NOMO-1 (cell line): Measurements from ENCODE around the gene ZDHHC14.
"Not testable (repeated sequence)": the region's sequence is repeated elsewhere in the genome, so short reads cannot be mapped to it uniquely, and the experiment has no call there.

Experiments used
- DNase-seq, 2 experiments: peaks; one replicate each; lab custom pipeline; 2025; ENCODE audit not compliant: unreplicated experiment in 2 of 2; lab: John Stamatoyannopoulos, UW

ZDHHC14 gene

GRCh38 chr6:157402996-157403685 lies 22.2 kb downstream of the ZDHHC14 start:
- no peak for DNase-seq

GRCh38 chr6:157403686-157404051 lies 22.7 kb downstream of the ZDHHC14 start:
- DNase-seq = no peak

- DNase-seq = no peak
Observed at GRCh38 chr6:157405986-157406385, 25.0 kb downstream of the ZDHHC14 start.

DNA sequence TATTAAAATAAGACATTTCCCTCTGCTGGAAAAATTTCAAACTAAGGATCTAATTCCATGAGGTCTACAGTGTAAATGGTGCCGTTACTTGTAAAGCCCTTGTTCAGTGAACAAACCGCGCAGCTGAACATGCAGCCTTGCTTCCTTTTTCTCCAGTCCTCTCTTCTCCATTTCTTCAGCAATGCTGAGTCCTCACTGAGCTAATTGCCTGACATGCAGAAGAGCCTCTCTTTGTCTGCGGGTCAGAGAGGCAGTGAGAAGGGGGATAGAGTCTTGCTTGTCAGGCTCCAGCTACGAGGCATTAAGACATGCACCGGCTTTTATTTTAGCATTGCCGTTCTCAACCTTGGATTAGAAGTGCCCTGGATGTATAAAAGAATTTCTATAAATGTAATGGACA lies 25.7 kb downstream of the ZDHHC14 start:
- peak; percentile 4 to 28 for DNase-seq

DNA sequence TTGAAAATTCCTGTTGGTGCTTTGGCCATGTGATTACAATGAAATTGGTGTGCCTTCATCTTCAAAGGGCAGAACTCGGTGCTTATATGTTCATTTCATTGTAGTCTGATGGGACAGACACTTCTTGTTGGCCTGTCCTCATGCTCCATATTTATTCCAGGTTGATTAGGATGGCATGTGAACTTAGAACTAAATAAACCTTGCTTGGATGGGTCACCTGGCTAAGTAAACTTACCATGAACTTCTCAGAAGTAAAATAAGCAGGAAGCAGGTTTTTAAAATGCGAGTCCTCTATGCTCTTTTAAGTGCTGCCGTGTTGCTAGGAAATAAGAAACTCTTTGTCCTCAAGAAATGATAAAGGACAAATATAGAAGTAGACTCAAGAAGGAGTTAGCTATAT lies 26.7 kb downstream of the ZDHHC14 start:
- DNase-seq = no peak

GRCh38 chr6:157408427-157408826 lies 27.4 kb downstream of the ZDHHC14 start:
- DNase-seq = not testable (repeated sequence)

GRCh38 chr6:157410045-157410444 lies 29.1 kb downstream of the ZDHHC14 start:
- DNase-seq = no peak

GRCh38 chr6:157411368-157411767 lies 30.4 kb downstream of the ZDHHC14 start:
- no peak for DNase-seq

GRCh38 chr6:157412791-157413190 lies 31.8 kb downstream of the ZDHHC14 start:
- no peak for DNase-seq

- DNase-seq = no peak
Observed at GRCh38 chr6:157420497-157420896, 39.5 kb downstream of the ZDHHC14 start.

- DNase-seq = no peak
Observed at GRCh38 chr6:157424491-157425020, 43.6 kb downstream of the ZDHHC14 start.

DNA sequence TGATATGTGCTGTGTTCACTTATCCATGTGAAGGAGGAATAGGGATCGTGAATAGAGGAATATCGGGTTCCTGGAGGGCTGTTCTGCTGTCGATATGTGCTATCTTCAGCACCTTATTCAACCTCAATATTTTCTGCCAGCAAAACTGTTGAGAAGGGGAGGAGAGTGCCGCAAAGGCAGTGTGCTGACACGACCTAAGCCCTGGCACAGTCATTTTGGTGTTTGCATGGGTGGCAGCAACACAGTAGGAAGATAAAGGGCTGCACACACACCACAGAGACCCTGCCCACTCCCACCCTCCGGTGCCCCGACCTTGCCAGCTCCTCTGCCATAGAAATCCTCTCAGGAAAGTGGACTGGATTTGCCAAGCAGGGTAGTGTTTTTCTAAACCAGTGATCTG lies 47.0 kb downstream of the ZDHHC14 start:
- no peak for DNase-seq

DNA sequence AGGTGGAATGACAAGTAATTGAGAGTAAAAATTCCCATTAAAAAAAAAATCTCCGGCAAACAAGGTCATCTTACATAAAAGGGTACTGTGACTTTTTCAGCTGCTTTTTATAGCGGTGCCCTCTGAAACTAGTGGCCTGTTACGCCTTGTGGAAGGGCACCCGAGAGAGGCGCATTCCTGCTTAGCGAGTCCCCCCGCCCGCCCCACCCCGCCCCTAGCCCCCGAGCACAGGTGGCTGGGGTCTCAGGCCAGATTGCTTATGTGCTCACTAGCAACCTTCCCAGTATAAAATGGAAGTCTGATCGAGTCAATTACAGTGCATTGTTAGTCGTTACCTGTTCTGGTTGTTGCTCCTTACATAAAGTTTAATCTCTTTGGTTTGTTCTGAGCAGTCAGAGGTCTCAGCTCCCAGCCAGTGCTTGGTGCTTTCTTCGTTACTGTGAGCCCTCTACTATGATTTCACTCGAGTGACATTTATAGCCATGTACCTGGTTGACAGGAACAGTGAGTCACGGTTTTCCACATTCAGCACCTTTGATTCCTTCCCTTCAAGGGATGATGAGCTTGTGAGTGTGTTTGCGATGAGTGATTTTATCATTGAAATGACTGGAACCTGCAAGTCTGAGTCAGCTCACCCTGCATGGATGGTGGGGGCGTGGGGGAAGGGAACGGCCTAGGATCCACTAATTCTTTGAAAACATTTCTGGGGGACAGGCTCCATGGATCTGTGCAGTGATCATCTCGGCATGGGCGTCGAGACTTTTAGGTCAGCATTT lies 47.6 kb downstream of the ZDHHC14 start:
- DNase-seq = no peak

DNA sequence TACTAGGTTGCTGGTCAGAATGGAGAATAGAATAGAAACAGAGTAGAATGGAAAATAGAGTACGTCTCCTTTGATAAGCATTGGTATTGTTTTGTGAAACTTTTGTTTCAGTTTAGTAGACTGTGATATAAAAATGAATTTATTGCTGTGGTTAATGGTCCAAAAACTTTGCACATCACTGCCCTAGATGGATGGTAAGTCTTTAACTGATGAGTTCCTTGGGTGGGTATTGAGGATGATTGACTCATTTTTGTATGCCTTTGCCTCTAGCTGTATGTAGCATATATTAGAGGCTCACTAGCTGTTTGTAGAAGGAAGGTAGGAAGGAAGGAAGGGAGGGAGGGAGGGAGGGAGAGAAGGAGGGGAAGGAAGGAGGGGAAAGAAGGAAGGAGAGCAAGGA lies 48.3 kb downstream of the ZDHHC14 start:
- DNase-seq = no peak

DNA sequence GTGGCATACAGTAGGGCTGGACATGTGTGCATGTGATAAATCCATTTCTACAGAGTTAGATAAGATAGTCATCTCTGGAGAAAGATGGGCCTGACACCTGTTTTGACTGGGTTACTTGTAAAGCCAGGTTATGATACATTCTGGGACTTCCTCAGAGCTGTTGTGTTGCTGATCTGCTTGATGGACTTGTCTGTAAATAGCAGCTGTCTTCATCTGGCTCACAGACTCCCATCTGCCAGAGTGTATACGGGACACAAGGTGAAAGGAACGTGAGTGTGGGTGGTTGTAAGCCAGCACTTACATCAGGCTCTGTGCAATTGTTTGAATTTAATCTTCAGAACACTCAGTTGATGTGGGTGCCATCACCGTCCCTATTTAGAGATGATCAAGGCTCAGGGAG lies 49.8 kb downstream of the ZDHHC14 start:
- DNase-seq = no peak

DNA sequence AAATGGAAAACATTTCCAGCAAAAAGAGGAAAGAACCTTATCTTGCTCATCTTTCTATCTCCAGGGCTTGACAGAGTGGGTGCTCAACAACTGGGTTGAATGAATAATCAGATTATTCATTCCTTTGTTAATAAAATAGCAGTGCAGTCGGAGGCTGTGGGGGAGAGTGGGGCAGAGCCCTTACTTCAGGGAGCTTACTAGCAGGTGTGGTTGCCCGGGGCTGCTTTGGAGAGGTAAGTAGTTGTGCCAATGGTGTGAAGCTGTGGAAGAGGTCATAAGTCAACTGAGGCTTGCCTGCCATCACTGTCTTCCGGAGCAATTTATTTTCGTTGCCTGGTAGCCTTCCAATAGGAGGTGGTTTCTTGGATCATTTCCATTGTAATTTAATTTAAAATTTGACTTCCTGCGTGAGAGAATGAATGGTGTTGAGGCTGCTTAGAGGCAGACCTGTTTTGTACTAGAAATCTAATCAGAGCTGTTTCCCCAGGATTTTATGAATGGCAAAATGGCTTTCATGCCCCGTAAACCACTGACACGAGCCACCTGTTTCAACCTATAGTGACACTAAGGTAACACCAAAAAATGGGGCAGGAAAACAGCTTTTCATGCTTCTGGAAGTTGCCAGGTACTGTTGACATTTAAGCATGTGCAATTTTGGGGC lies 51.4 kb downstream of the ZDHHC14 start:
- no peak for DNase-seq

DNA sequence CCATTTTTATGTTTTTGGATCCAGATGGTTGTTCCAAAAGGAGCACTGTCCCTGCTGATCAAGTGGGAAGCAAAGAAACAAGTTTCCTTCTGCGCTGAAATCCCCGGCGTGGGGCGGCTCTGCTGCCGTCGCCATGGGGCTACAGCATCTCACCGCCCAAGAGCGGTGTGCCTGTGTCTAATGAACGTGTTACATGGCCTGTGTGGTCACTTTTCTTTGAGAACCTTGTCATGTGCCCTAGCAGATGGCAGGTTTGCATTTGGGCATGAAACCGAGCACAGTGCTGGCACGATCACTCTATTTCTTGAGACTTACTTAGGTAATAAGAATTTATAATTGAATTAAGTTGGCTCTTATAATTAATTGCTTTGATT lies 51.9 kb downstream of the ZDHHC14 start:
- DNase-seq = no peak

GRCh38 chr6:157433678-157434081 lies 52.7 kb downstream of the ZDHHC14 start:
- no peak for DNase-seq

DNA sequence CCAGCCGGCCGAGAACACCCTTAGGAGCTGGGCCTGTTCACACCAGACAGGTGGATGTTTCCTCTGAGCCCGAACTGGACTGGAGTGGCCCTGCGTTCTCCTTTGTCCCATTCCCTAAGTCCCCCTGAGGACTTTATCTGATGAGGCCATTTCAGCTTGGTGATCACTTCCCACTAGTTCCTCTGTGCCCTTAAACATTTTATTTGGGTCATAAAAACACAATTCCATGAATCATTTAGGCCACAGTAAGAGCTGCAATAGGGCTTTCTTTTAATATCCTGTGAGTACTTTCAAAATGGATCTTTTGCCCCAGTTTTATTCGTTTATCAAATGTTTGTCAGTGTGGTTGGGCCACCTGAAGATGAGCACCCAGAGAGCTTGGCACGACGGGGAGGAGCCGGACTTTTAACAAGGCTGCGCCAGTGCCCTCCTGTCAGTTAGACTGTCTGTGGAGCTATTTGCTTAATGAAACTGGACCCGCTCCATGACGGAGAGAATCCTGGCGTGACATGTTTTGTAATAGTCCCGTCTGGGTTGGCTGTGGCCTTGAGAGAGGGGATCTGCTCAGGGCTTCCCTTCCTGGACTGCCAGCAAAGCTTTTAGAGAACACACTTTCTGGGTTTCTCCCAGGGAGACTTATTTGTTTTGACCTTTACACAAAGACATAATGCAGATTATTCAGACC lies 53.5 kb downstream of the ZDHHC14 start:
- no peak for DNase-seq

DNA sequence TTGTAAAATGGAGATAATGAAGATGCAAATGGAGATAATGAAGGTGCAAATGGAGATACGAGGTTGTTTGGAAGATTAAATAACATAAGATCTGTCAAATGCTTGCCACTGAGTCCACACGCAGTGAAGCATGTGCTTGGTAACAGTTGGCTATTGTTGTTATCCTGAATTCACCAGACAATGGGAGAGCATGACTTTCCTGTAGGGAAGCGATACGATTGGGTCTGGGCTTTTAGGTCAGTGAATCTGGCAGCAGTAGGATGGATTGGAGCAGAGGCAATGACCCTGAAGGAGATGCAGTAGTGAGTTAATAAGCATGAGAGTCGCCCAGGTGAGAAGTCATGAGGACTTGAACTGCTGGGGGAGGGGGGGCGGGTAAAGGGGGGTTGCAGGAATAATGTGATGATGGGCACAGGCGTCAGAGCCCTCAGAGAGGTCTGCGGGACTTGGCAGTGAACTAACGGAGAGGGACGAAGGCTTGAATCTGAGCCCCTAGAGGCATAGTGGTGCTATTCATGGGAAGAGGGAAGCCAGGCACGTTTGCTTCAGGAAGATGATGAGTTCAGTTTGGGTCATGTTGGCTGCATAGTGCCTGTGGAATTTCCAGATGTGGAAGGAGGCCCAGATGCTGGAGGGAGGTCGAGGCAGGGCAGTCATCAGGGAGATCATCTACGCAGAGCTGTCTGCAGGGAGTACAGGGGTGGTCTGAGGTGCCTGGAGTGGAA lies 55.4 kb downstream of the ZDHHC14 start:
- no peak for DNase-seq
